Activated T-cell treated with anti-CD3 and anti-CD28 coated beads, Interleukin-2, amount 50 U/mL, for 24 hours (primary cell): ENCODE data around the gene BTBD9.

ENCODE experiments used
- DNase-seq: peaks from one replicate; pipeline ENCODE4 v3.0.0-alpha.2; 2020
- H3K27ac Mint-ChIP-seq: 2 replicates; pipeline ENCODE4 v1.8.0; 2020; ENCODE audit warnings: mild to moderate bottlenecking, mixed read lengths
- H3K27me3 Mint-ChIP-seq: 2 replicates; pipeline ENCODE4 v1.8.0; 2020; ENCODE audit warnings: mixed read lengths
- H3K36me3 Mint-ChIP-seq: 2 replicates; pipeline ENCODE4 v1.8.0; 2020; ENCODE audit warnings: low read depth, mixed read lengths
- H3K4me1 Mint-ChIP-seq: 2 replicates; pipeline ENCODE4 v1.8.0; 2020; ENCODE audit warnings: low read depth, mixed read lengths
- H3K4me3 Mint-ChIP-seq: 2 replicates; pipeline ENCODE4 v1.8.0; 2020; ENCODE audit warnings: mild to moderate bottlenecking, moderate library complexity, mixed read lengths
- H3K9me3 Mint-ChIP-seq: 2 replicates; pipeline ENCODE4 v1.8.0; 2020; ENCODE audit warnings: mixed read lengths

The BTBD9 gene

DNA sequence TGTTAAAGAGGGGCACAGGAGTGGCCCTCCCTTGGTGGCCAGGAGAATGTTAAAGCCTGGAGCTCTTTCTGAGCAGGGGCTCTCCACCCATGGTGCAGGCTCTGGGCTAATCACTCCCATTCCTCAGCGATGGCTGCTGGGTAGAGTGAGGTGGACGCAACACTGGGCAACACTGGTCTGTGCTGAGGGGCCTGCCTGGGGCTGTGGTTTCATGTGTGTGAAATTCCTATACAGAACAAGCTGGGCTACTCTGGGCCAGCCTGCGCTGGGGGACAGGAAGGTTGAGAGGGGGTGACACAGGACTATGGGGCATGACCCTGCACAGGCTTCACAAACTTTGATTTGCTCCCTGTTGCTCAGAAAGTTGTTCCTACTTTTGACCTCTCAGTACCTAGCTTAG lies 427.6 kb downstream of the BTBD9 start:
- H3K9me3 Mint-ChIP-seq, result no peaks in the 10 kb centered on the region
- H3K4me3 Mint-ChIP-seq, result no peak overlapping the region
- DNase-seq, result no peak
- no peak overlapping the region for H3K27ac Mint-ChIP-seq
- H3K27me3 Mint-ChIP-seq, result no peaks in the 10 kb centered on the region
- H3K4me1 Mint-ChIP-seq, result peaks cover 17% of the 10 kb centered on the region
- no peaks in the 10 kb centered on the region for H3K36me3 Mint-ChIP-seq

GRCh38 chr6:38209371-38210260 lies 430.1 kb downstream of the BTBD9 start:
- H3K27ac Mint-ChIP-seq, result no peak overlapping the region
- no peak for DNase-seq

DNA sequence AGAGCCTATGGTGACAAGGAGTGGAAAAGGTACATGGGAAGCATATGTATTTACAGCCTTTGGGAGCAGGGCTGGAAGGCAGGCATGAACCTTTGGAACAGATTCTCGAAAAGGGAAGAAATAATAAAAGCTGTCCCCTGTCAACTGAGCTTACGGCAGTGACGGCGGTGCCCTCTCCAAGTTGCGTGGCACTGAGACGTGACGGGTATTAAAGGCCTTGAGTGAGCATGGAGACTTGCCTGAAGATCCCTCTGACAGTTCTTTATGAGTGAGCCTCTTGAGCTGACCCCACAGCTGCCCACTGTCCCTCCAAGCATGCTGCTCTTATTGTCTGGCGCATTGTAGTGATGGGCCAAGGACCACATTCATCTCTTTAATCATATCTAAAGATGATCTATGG lies 431.7 kb downstream of the BTBD9 start:
- no peaks in the 10 kb centered on the region for H3K9me3 Mint-ChIP-seq
- H3K4me3 Mint-ChIP-seq, result no peak overlapping the region
- no peak for DNase-seq
- H3K4me1 Mint-ChIP-seq, result peaks cover 12% of the 10 kb centered on the region
- H3K27me3 Mint-ChIP-seq, result no peaks in the 10 kb centered on the region
- H3K36me3 Mint-ChIP-seq, result peaks cover 3% of the 10 kb centered on the region
- no peak overlapping the region for H3K27ac Mint-ChIP-seq

More at GRCh38 chr6:38209371-38210260, 430.1 kb downstream of the BTBD9 start:
- Mint-ChIP-seq H3K9me3 (no peaks in the 10 kb centered on the region), H3K36me3 (no peaks in the 10 kb centered on the region), H3K4me3 (no peak overlapping the region), H3K4me1 (peaks cover 12% of the 10 kb centered on the region), H3K27me3 (no peaks in the 10 kb centered on the region)

- H3K36me3 Mint-ChIP-seq, result peaks cover 3% of the 10 kb centered on the region
- no peak for DNase-seq
- no peak overlapping the region for H3K4me3 Mint-ChIP-seq
- H3K27ac Mint-ChIP-seq, result no peak overlapping the region
- H3K27me3 Mint-ChIP-seq, result no peaks in the 10 kb centered on the region
- peaks cover 12% of the 10 kb centered on the region for H3K4me1 Mint-ChIP-seq
- H3K9me3 Mint-ChIP-seq, result no peaks in the 10 kb centered on the region
Measured at GRCh38 chr6:38207375-38207774, 432.4 kb downstream of the BTBD9 start.

GRCh38 chr6:38198219-38198618 lies 441.5 kb downstream of the BTBD9 start:
- H3K9me3 Mint-ChIP-seq, result no peaks in the 10 kb centered on the region
- DNase-seq, result no peak
- no peaks in the 10 kb centered on the region for H3K4me1 Mint-ChIP-seq
- H3K27ac Mint-ChIP-seq, result no peak overlapping the region
- H3K36me3 Mint-ChIP-seq, result no peaks in the 10 kb centered on the region
- no peak overlapping the region for H3K4me3 Mint-ChIP-seq
- H3K27me3 Mint-ChIP-seq, result no peaks in the 10 kb centered on the region

GRCh38 chr6:38195113-38195635 lies 444.6 kb downstream of the BTBD9 start:
- Mint-ChIP-seq H3K4me3 (no peak overlapping the region), H3K36me3 (peaks cover 6% of the 10 kb centered on the region), H3K9me3 (no peaks in the 10 kb centered on the region), H3K4me1 (no peaks in the 10 kb centered on the region), H3K27ac (no peak overlapping the region), H3K27me3 (no peaks in the 10 kb centered on the region)
- DNase-seq, result no peak

- Mint-ChIP-seq H3K27ac (no peak overlapping the region), H3K9me3 (no peaks in the 10 kb centered on the region), H3K27me3 (no peaks in the 10 kb centered on the region), H3K4me3 (no peak overlapping the region), H3K36me3 (peaks cover 6% of the 10 kb centered on the region), H3K4me1 (no peaks in the 10 kb centered on the region)
- DNase-seq, result no peak
Measured at GRCh38 chr6:38194589-38194988, 445.1 kb downstream of the BTBD9 start.

- peaks cover 6% of the 10 kb centered on the region for H3K36me3 Mint-ChIP-seq
- H3K4me1 Mint-ChIP-seq, result no peaks in the 10 kb centered on the region
- no peak overlapping the region for H3K27ac Mint-ChIP-seq
- H3K27me3 Mint-ChIP-seq, result no peaks in the 10 kb centered on the region
- no peaks in the 10 kb centered on the region for H3K9me3 Mint-ChIP-seq
- no peak overlapping the region for H3K4me3 Mint-ChIP-seq
- DNase-seq, result no peak
Measured at GRCh38 chr6:38194282-38194572, 445.5 kb downstream of the BTBD9 start.

DNA sequence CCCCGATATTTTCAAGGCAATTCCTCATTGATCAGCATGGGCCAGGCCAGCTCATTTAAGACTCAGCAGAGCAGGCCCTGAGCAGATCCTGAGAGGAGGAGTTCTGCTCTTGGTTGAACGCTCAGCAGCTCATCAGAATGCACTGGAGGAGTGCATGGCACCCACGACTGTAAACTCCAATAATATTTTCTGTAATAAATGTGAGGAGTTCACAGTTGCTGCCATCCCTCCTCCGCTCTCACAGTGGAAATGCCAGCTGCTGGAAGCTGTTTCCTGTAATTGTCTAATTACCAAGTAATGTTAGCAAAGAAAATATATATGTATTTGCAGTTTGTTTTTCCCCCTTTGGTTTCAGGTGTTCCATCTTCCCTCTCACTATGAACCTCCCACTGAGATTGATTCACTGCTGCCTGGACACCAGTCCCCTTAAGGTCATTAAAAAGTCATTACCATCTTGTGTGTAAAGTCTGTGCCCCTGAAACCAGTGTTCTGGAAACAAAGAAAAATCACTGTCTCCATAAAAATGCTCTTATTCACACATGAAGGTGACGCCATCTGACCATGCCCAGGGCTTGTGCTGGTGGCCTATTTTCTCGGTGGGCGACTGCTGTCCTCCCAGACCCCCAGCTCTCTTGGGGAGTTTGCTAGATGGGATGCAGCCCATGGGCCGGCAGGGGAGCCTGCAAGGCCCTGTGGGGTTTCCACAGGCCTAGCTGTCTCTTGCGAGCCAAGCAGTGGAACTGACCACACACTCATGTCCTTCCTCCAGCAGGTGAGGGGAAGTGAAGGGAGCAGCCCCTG lies 446.0 kb downstream of the BTBD9 start:
- H3K9me3 Mint-ChIP-seq, result no peaks in the 10 kb centered on the region

GRCh38 chr6:38193051-38193450 lies 446.7 kb downstream of the BTBD9 start:
- no peak overlapping the region for H3K4me3 Mint-ChIP-seq
- no peaks in the 10 kb centered on the region for H3K27me3 Mint-ChIP-seq
- DNase-seq, result no peak
- peaks cover 13% of the 10 kb centered on the region for H3K36me3 Mint-ChIP-seq
- no peaks in the 10 kb centered on the region for H3K4me1 Mint-ChIP-seq
- H3K27ac Mint-ChIP-seq, result no peak overlapping the region
- no peaks in the 10 kb centered on the region for H3K9me3 Mint-ChIP-seq

More for the DNA sequence above, 446.0 kb downstream of the BTBD9 start:
- Mint-ChIP-seq H3K4me3 (no peak overlapping the region), H3K4me1 (no peaks in the 10 kb centered on the region), H3K27ac (no peak overlapping the region), H3K36me3 (peaks cover 8% of the 10 kb centered on the region), H3K27me3 (no peaks in the 10 kb centered on the region)
- DNase-seq, result no peak

DNA sequence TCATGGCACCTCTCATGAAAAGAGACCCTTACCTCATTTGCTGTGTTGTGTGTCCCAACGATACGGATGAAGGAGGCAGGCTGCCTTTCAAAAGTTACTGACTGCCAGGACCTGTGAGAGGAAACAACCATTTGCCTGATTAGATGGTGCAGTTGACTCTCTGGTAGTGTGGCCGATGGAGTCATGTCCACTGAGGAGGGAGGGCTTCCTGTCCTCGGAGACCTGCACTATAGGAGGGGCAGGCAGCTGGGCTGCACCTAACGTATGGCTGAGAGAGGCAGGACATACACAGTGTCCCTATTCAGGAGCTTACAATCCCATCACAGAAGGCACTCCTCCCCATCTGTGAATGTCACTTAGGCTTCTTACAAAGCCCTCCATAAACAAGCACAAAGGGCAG lies 447.2 kb downstream of the BTBD9 start:
- H3K27me3 Mint-ChIP-seq, result no peaks in the 10 kb centered on the region
- no peaks in the 10 kb centered on the region for H3K4me1 Mint-ChIP-seq
- no peak overlapping the region for H3K4me3 Mint-ChIP-seq
- H3K36me3 Mint-ChIP-seq, result peaks cover 13% of the 10 kb centered on the region
- no peaks in the 10 kb centered on the region for H3K9me3 Mint-ChIP-seq
- DNase-seq, result no peak
- no peak overlapping the region for H3K27ac Mint-ChIP-seq

DNA sequence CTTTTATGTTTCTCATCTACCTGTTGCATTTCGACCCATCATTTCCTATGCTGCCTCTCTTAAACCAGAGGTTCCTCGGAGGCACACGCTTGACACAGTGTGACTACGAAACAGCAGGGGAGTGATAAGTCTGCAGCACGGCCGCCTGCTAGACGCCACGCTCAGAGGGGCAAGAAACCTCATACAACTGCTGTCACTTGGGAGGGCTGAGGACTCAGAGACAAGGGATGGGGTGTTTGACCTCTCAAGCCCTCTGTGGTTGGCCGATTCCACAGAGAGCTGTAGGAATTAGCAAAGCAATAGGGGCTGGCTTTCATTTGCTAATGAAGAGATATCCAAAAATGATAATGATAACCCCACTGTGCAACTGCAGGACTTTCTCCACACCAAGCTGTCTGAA lies 447.7 kb downstream of the BTBD9 start:
- H3K4me1 Mint-ChIP-seq, result no peaks in the 10 kb centered on the region
- no peak overlapping the region for H3K4me3 Mint-ChIP-seq
- no peaks in the 10 kb centered on the region for H3K9me3 Mint-ChIP-seq
- no peak for DNase-seq
- H3K36me3 Mint-ChIP-seq, result peaks cover 13% of the 10 kb centered on the region
- H3K27ac Mint-ChIP-seq, result no peak overlapping the region
- H3K27me3 Mint-ChIP-seq, result no peaks in the 10 kb centered on the region

- Mint-ChIP-seq H3K4me3 (no peak overlapping the region), H3K9me3 (no peaks in the 10 kb centered on the region), H3K27me3 (no peaks in the 10 kb centered on the region)
Measured at GRCh38 chr6:38191418-38191817, 448.3 kb downstream of the BTBD9 start.

DNA sequence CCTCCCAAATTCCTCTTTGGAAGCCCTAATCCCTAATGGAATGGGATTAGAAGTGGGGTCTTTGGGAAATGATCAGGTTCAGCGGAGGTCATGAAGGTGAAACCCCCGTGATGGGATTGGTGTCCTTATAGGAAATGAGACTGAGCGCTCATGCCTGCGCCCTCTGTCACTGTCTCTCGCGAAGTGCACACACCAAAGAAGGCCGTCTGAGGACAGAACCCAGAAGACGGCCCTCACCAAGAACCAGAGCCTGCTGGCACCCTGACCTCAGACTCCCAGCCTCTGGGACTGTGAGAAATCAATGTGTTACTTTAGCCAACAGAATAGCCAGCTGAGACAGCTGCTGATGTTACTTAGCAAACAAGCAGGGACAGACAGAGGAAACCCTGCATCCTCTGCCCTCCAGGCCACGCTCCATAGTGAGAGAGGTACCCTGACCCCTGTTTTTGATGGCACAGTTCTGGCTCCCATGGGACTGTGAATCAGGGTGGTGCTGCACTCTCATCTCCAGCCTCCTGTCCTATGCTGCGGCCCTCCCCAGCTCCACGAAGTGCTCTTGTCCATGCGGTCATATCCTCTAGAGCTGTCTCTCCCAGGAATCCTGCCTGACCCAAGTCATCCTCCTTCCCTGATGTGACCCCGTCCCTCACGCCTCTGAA lies 450.9 kb downstream of the BTBD9 start:
- Mint-ChIP-seq H3K36me3 (peaks cover 22% of the 10 kb centered on the region), H3K27ac (no peak overlapping the region), H3K4me1 (no peaks in the 10 kb centered on the region), H3K27me3 (no peaks in the 10 kb centered on the region), H3K4me3 (no peak overlapping the region), H3K9me3 (no peaks in the 10 kb centered on the region)
- no peak for DNase-seq

More at GRCh38 chr6:38191418-38191817, 448.3 kb downstream of the BTBD9 start:
- Mint-ChIP-seq H3K4me1 (no peaks in the 10 kb centered on the region), H3K27ac (no peak overlapping the region), H3K36me3 (peaks cover 13% of the 10 kb centered on the region)
- no peak for DNase-seq
